DND-41 (cell line): Measurements from ENCODE around the gene DEFB114.

Source experiments
- ATAC-seq: fragments of 200-7000 bp; cut with Tn5 transposase; 3 replicates; pipeline ENCODE4 v1.9.1; 2021; ENCODE audit warnings: low read depth; ENCODE audit not compliant: insufficient read depth
- DNase-seq: peaks from one replicate; pipeline ENCODE4 v3.0.0-alpha.2; 2020
- H2AFZ ChIP-seq: 2 replicates; pipeline ENCODE4 v1.6.0; 2012; ENCODE audit warnings: low read depth, low read length
- H3K27ac ChIP-seq: 2 replicates; pipeline ENCODE4 v1.5.1; 2012; ENCODE audit warnings: low read length, inconsistent platforms
- H3K27me3 ChIP-seq: fragments of 200-600 bp; sonication (generic); 2 replicates; pipeline ENCODE4 v1.6.0; 2012; ENCODE audit warnings: low read length, mild to moderate bottlenecking, inconsistent platforms; ENCODE audit not compliant: insufficient read depth, poor library complexity
- H3K36me3 ChIP-seq: 2 replicates; pipeline ENCODE4 v1.5.1; 2012; ENCODE audit warnings: low read length, inconsistent platforms; ENCODE audit not compliant: insufficient read depth
- H3K4me1 ChIP-seq: 2 replicates; pipeline ENCODE4 v1.5.1; 2012; ENCODE audit warnings: mild to moderate bottlenecking, low read length; ENCODE audit not compliant: insufficient read depth
- H3K4me2 ChIP-seq: 2 replicates; pipeline ENCODE4 v1.6.0; 2012; ENCODE audit warnings: mild to moderate bottlenecking, moderate library complexity, low read length, inconsistent platforms; ENCODE audit not compliant: insufficient read depth
- H3K4me3 ChIP-seq, 2 experiments: fragments of 200-600 bp in 1 of 2; shearing (Covaris generic) in 1 of 2; 2 replicates each; pipeline ENCODE4 v1.5.1; 2012 to 2016; ENCODE audit warnings: inconsistent platforms in 2 of 2, low read length in 2 of 2, mild to moderate bottlenecking in 2 of 2, low read depth in 1 of 2, moderate library complexity in 1 of 2
- H3K79me2 ChIP-seq: 2 replicates; pipeline ENCODE4 v1.6.0; 2012; ENCODE audit warnings: low read length, inconsistent platforms; ENCODE audit not compliant: insufficient read depth
- H3K9ac ChIP-seq: 2 replicates; pipeline ENCODE4 v1.6.0; 2012; ENCODE audit warnings: low read depth, mild to moderate bottlenecking, inconsistent platforms, low read length, moderate library complexity
- H3K9me3 ChIP-seq: 2 replicates; pipeline ENCODE4 v1.5.1; 2012; ENCODE audit warnings: low read length, moderate library complexity, mild to moderate bottlenecking, inconsistent platforms; ENCODE audit not compliant: insufficient read depth, severe bottlenecking
- H4K20me1 ChIP-seq: 2 replicates; pipeline ENCODE4 v1.6.0; 2012; ENCODE audit warnings: low read length; ENCODE audit not compliant: insufficient read depth
- CTCF ChIP-seq: IDR thresholded peaks from 2 replicates; pipeline ENCODE4 v1.5.1; 2012; ENCODE audit warnings: borderline replicate concordance, low read length, moderate library complexity, mild to moderate bottlenecking; ENCODE audit not compliant: poor library complexity, severe bottlenecking; ENCODE audit errors: extremely low read depth
- EZH2 ChIP-seq: IDR thresholded peaks from 3 replicates; pipeline ENCODE4 v1.6.1; 2012; ENCODE audit warnings: borderline replicate concordance, low read depth, mild to moderate bottlenecking, moderate library complexity, low read length, inconsistent platforms; ENCODE audit not compliant: severe bottlenecking

Gene DEFB114

DNA sequence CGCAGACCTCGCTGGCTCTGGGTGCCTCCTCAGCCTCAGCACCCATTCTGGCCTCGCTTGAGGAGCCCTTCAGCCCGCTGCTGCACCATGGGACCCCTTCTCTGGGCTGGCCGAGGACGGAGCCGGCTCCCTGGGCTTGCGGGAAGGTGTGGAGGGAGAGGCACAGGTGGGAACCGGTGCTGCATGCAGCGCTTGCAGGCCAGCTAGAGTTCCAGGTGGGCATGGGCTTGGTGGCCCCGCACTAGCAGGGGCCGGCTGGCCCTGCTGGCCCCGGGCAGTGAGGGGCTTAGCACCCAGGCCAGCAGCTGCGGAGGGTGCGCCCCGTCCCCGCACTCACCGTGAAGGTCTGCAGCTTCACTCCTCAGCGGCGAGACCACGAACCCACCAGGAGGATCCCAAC, 30.4 kb downstream of the DEFB114 start:
- H3K27me3 ChIP-seq, result no peaks in the 10 kb centered on the region
- no peak overlapping the region for H3K27ac ChIP-seq
- H3K4me1 ChIP-seq, result no peaks in the 10 kb centered on the region
- H3K4me3 ChIP-seq, result no peak overlapping the region
- H3K9ac ChIP-seq, result no peak overlapping the region
- H2AFZ ChIP-seq, result no peak overlapping the region
- H3K36me3 ChIP-seq, result no peaks in the 10 kb centered on the region
- DNase-seq (no peak), ATAC-seq (no peak)
- TF ChIP-seq CTCF (no peak), EZH2 (no peak)
- no peak overlapping the region for H3K4me2 ChIP-seq
- H3K9me3 ChIP-seq, result no peaks in the 10 kb centered on the region
- no peaks in the 10 kb centered on the region for H3K79me2 ChIP-seq
- H4K20me1 ChIP-seq, result no peaks in the 10 kb centered on the region

GRCh38 chr6:49929340-49929739, 34.6 kb downstream of the DEFB114 start:
- no peaks in the 10 kb centered on the region for H3K4me1 ChIP-seq
- no peaks in the 10 kb centered on the region for H3K9me3 ChIP-seq
- no peaks in the 10 kb centered on the region for H4K20me1 ChIP-seq
- DNase-seq, result no peak
- H3K79me2 ChIP-seq, result no peaks in the 10 kb centered on the region
- no peak overlapping the region for H3K27ac ChIP-seq
- no peak for TF ChIP-seq CTCF
- no peak for TF ChIP-seq EZH2
- no peaks in the 10 kb centered on the region for H3K36me3 ChIP-seq
- no peak overlapping the region for H3K9ac ChIP-seq
- H3K4me3 ChIP-seq, result no peak overlapping the region
- no peaks in the 10 kb centered on the region for H3K27me3 ChIP-seq
- no peak overlapping the region for H2AFZ ChIP-seq
- no peak for ATAC-seq
- no peak overlapping the region for H3K4me2 ChIP-seq

GRCh38 chr6:49923826-49924225, 40.1 kb downstream of the DEFB114 start:
- H3K4me2 ChIP-seq, result no peak overlapping the region

More at GRCh38 chr6:49923826-49924225, 40.1 kb downstream of the DEFB114 start:
- DNase-seq (no peak), ATAC-seq (no peak)
- H3K36me3 ChIP-seq, result no peaks in the 10 kb centered on the region
- H3K79me2 ChIP-seq, result no peaks in the 10 kb centered on the region
- no peak overlapping the region for H3K9ac ChIP-seq
- no peak overlapping the region for H3K27ac ChIP-seq
- H3K4me1 ChIP-seq, result no peaks in the 10 kb centered on the region
- H4K20me1 ChIP-seq, result no peaks in the 10 kb centered on the region
- no peak overlapping the region for H2AFZ ChIP-seq
- no peaks in the 10 kb centered on the region for H3K27me3 ChIP-seq
- no peak for TF ChIP-seq EZH2
- no peak for TF ChIP-seq CTCF
- no peaks in the 10 kb centered on the region for H3K9me3 ChIP-seq
- no peak overlapping the region for H3K4me3 ChIP-seq
